ENCODE measurements around the gene PHLDB2.

PHLDB2 gene

DNA sequence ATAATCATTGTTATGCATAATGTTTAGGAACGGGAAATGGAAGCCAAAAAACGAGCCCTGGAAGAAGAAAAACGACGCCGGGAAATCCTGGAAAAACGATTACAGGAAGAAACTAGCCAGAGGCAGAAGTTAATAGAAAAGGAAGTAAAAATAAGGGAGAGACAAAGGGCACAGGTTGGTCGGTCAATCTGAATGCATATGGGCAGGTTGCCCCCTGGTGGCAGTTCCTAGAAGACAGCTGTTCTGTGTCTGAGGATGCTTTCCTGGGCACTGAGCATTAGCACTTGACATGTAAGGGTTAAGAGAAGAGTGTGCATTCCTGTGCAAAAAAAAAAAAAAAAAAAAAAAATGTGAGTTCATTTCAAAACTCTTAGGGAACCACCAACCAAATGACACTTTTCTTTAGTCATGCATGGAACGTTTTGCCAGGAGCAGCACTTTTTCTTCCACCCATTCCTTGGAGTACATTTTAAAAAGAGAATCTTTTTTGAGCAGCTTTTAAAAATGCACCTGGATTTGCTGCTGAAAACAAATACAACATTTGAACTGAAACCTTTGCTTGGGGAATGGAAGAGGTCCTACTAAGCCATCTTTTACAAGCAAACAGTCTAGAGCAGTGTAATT is 108.7 kb downstream of the PHLDB2 start:
- DNase-seq: peak; percentile 88

DNA sequence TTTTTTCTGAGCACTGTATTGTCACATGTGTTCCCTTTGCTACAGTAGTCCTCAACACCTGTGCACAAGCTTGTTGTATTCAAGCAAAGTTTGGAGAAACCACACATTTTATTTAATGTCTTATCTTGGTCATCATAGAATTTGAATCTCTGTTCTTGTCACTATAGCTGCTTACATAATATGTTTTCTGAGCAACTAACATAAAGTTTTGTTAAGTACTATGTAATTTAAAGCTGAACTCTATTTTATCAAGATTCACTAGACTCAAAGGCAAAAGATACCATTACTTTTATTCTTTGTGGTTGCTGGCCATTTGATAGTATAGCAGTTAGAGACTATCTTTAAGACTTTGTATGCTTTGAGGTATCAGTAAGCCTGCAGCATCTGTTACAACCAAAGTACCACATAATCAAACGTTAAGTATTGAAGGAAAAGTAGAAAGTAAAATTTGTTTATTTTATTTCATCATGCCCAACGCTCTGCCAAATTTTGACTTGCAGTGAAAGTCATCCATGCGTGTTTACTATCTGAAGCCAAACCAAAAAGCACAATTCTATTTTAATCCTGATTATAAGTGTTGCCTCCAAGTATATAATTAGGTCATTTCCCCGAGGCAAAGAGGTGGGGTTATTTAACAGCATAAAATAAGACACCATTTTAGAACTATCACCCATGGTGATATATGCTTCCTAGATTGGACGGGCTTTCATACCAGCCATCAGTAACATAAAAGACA is 109.4 kb downstream of the PHLDB2 start:
- no peak for DNase-seq

DNA sequence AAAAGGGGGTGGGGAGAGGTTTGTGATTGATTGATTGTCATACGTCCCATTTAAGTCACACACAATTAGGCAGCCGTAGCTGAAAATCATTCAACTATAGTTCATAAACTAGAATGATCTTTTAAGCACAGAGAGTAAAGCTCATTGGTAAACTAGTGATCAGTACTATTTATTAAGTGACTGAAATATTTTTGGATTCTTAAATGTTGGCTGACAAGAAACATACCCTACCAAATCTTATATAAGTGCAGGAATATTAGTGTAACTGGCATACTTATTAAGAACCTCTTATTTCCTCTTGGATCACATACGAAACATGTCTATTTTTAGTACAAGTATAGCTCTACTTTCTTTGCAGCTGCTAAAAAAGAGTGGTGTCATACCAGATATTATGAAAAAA is 111.3 kb downstream of the PHLDB2 start:
- no peak for DNase-seq

DNA sequence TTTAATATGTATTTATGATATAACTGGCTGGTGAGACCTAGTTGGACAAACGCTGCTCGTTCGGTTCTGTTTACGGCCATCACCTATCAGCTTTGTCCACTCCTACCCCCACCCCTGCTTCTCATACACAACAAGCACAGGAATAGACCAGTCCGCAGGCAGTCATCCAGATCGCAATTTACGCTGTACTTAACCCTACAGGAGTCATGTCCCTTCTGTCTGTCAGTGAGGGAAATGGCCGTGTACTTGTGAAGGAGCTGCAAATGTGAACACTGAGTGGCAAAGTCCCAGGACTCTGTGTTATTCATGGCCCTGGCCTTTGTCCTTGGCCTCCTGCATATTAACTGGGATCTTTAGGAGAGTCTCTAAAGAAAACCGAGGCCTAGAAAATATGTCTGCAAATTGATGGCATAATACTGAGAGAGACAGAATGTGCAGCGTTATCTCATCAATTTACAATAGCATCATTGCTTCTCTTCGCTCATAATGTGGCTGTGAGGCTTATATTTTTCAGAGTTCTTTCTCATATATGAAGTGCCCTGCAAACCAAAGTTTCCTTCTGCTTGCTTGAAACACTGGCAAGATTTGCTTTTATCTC is 112.6 kb downstream of the PHLDB2 start:
- no peak for DNase-seq

- no peak for DNase-seq
Measured at GRCh38 chr3:111972891-111973290, 113.8 kb downstream of the PHLDB2 start.

DNA sequence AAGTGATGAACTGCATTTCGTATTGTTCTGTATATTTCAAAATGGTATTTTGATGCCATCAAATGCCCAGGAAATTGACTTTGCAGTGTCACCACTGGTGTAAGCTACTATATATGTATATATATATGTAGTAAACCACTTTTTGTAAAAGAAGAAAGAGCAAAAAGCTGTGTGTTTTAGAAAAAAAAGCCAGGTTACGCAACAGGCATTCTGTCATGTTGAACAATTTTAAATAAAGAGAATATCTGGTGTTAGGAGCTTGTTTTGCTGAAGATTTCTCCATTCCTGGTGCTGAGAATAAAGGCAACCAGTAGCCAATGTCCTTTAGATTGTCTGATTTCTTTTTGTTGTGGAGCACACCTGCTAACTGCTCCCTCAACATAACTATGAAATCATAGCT is 116.1 kb downstream of the PHLDB2 start:
- no peak for DNase-seq

DNA sequence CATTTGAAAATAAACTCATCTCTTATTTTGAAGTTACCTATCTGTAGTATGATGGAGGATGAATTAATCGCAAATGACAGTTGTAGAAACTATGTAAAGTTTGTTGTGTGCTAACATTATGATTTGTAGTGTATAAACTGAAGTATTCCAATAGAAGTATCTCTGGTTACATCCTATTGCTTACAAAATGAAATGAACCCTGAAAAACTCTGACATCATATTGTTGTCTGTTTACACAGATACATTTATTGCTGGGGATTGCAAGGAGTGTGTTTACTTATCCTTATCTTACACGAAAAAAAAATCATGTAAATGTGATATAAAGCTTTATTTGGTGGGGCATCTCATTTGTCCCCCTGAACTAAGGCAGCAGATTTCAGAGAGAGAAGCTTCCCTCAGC is 117.2 kb downstream of the PHLDB2 start:
- DNase-seq: no peak

DNA sequence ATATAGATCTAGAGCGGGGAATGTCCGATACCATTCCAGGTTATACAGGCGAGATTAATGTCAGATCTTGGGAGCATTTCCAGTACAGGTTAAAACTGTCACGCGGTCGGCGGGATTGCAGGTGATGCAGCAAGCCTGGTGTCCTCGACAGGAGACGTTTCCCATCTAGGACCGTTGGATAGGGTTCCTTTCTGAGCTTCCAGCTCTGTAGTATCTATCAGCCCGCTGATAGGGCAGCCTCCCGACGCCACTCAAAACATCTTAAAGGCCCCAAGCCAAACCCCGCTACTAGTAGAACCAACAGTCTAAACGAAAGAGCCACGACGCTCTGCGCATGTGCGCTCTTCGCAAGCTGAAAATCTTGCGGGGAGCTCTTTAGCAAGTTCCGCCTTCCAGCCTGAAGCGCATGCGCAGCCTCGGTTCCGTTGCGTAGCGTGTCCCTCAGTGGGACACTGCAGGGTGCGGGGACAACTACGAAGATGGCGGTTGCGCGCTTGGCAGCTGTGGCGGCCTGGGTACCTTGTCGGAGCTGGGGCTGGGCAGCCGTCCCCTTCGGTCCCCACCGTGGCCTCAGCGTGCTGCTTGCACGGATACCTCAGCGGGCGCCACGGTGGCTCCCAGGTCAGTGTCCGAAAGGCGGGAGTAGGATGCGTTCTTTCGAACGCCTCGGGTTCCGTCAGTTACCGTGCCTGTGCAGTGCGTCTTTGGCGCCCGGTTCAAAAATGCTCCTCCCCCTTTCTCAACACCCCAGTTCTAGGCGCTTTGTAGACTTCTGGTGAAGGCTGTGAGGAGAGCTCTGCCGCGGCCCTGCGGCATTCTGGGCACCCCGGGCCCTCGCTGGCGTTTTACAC is 119.7 kb downstream of the PHLDB2 start, which contains the start of gene ABHD10:
TSS of gene ABHD10 (plus strand) at position 444 of the 851 bp plus-strand sequence. CDS start at position 480, 36 bp downstream.
- peak; percentile 97 for DNase-seq

- no peak for DNase-seq
Measured at GRCh38 chr3:111979434-111980038, 120.5 kb downstream of the PHLDB2 start.

DNA sequence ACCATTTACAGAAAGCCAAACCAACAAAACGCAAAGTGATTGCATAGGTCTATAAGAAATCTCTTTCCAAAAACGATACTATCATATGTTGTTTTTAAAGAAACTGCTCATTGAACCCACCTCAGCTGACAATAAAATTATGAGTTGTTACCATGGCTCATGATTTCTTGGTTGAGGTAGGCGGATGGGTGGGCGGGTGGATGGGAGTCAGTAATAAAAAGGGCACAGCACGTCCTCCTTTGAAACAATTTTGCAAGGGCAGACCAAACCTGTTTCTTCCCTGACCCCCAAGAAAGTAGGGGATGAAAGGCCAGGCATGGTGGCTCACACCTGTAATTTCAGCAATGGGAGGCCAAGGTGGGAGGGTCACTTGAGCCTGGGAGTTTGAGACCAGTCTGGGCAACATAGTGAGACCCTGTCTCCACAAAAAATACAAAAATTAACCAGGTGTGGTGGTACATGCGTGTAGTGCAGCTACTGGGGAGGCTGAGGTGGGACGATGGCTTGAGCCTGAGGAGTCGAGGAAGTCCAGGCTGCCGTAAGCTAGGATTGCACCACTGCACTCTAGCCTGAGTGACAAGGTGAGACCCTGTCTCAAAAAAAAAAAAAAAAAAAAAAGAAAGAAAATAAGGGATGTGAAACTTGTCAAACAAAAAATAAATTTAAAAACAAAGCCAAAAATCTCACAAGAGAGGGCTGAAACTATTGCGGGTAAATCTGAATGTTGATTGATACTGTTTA is 121.8 kb downstream of the PHLDB2 start:
- no peak for DNase-seq

DNA sequence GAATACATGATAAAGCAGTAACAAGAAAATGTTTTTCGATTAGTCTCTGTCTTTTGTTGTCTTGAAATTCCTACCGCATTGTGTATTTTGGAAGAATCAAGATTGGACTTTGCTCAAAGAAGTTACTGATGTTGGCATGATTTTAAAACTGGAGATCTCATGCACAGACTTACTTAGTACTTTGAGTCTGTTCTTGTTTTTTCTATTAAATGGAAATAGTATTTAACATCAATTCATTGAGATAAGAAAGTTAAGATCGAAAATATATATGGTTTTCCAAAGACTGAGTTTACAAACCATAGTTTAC is 122.3 kb downstream of the PHLDB2 start:
- no peak for DNase-seq

DNA sequence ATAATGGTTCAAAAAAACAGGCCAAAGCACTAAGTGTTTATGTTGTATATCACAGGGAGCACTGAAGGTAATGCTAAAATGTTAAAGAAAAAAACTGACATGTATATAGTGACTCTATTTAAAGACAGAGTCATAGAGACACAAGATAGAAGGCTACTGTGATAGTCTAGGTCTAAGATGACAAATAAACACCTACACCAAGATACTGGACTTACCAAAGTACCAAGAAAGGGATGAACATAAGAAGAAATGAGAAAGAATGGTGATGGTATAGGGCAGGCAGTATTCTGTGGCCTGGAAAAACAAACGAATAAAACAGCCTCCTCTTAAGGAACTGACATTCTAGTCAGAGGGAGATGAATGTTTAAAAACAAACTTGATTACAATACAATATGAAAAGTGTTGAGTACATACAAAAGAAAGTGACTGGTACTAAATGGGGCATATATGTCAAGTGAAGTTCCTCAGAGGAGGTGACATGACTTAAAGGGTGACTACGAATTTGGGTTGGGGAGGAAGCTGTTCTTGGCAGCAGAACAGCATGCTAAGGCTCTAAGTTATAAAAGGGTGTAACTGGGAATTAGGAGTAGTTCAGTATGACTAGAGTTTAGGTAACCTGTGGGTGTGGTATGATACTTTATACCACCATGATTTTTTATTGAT is 125.7 kb downstream of the PHLDB2 start:
- no peak for DNase-seq

DNA sequence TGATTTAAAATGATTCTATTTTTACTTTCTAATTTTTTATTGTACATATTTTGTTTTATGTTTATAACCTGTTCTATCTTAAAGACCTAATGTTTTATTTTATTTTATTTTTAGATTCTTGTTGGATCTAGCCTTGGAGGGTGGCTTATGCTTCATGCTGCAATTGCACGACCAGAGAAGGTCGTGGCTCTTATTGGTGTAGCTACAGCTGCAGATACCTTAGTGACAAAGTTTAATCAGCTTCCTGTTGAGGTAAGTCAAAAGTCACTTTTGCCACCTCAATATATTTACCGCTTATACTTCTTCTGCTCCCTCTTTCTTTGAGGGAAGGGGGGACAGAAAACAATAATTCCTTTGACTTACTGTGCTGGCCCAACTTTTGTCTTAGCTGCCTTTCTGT is 127.7 kb downstream of the PHLDB2 start:
- DNase-seq: no peak

GRCh38 chr3:111989061-111989678 is 130.1 kb downstream of the PHLDB2 start:
- no peak for DNase-seq

GRCh38 chr3:111993038-111993437 is 134.0 kb downstream of the PHLDB2 start:
- DNase-seq: no peak

- DNase-seq: peak; percentile 71
Measured at GRCh38 chr3:111998636-111999483, 139.8 kb downstream of the PHLDB2 start, which contains the start of gene TAGLN3. Gene TAGLN3 (plus strand): TSS chr3:111998922. CDS start chr3:111999423, 501 bp downstream.

GRCh38 chr3:111999484-112000324 is 140.6 kb downstream of the PHLDB2 start:
- DNase-seq: no peak

DNA sequence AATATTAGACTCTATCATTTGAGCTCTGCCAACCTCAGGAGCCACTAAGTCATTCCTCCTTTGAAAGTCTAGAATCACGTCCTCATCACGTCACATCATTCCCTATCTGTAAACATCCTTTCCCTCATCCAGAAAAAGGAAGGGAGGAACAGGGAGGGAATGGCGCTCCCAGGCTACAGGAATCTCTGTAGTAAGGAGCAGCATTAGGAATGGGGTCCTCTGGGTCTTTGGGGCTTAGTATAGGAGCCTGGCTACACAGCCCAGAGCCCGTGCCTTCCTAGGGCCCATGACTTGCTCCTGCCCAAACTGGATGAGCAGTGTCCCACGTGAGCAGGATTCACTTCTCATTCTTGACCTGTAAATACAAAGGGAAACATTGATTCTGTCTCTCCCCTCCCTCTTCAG is 141.3 kb downstream of the PHLDB2 start:
- DNase-seq: no peak

DNA sequence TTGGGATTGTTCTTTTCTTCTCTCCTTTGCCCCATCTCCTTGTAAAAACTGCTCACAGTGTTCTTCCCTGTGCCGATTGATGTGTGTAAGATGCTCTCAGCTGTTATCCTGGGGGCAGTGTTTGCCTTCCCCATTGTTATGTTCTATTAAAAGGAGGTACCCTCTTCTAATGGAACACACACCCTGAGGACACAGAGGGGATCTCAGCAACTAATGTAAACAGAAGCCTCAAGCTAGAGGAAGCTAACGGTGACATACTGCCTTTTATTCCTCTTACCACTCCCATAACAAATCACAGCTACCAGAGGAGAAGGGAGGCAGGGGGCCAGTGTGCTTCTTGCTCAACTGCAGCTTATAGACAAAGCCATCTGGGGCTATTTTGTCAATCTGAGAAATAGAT is 141.9 kb downstream of the PHLDB2 start:
- no peak for DNase-seq
